Body of pancreas (tissue), 2 donors: ENCODE results near the gene ZNF106. TPM values are rescaled to one million over a fixed set of nuclear protein-coding genes. Genes with fewer than 3 reads are reported as not detected.

Source experiments
- small RNA-seq: library from RNA; depleted of rRNA; stranded (forward); fragments of <200 nt; gene quantifications from one replicate; pipeline ENCODE3, GENCODE V24; 2016
- total RNA-seq, 2 donors: library from RNA; depleted of rRNA; stranded (reverse); fragments of >200 nt; gene quantifications; one replicate each; pipeline ENCODE4 v1.1.0, GENCODE V29; 2016

Gene ZNF106
- total RNA-seq, 2 donors from 2014 or later: 28.0 to 37.6 TPM

Small RNA genes lying within 50 kb of the gene (small RNA-seq; reads per million reads assigned to genes)
- not detected for gene RNU6-188P

Other genes with a start within 250 kb of the ZNF106 start
- 10 to 100 TPM; 11.9 to 21.1 TPM for gene GANC, start 217.9 kb downstream of the ZNF106 start, total RNA-seq
- gene TMEM87A, start 217.7 kb downstream of the ZNF106 start, total RNA-seq: 10 to 100 TPM; 31.4 to 36.6 TPM
- 1 to 10 TPM; 6.3 to 9.6 TPM for gene CAPN3, start 131.6 kb downstream of the ZNF106 start, total RNA-seq
- 10 to 100 TPM; 29.8 to 42.2 TPM for gene SNAP23, start 4.5 kb upstream of the ZNF106 start, total RNA-seq
- 1 to 10 TPM; 6.9 to 8.3 TPM for gene LRRC57, start 57.7 kb upstream of the ZNF106 start, total RNA-seq
- 10 to 100 TPM in 1 of 2 donors, 1 to 10 TPM in 1; 8.6 to 24.7 TPM for gene HAUS2, start 57.7 kb upstream of the ZNF106 start, total RNA-seq
- gene STARD9, start 84.5 kb upstream of the ZNF106 start, total RNA-seq: 1 to 10 TPM; 1.3 to 4.7 TPM
- 10 to 100 TPM in 1 of 2 donors, 1 to 10 TPM in 1; 9.9 to 19.1 TPM for gene CDAN1, start 246.0 kb upstream of the ZNF106 start, total RNA-seq